ENCODE data around the gene C2orf74.
"Not testable (repeated sequence)": the region's sequence is repeated elsewhere in the genome, so short reads cannot be mapped to it uniquely, and the experiment has no call there.

Gene C2orf74

DNA sequence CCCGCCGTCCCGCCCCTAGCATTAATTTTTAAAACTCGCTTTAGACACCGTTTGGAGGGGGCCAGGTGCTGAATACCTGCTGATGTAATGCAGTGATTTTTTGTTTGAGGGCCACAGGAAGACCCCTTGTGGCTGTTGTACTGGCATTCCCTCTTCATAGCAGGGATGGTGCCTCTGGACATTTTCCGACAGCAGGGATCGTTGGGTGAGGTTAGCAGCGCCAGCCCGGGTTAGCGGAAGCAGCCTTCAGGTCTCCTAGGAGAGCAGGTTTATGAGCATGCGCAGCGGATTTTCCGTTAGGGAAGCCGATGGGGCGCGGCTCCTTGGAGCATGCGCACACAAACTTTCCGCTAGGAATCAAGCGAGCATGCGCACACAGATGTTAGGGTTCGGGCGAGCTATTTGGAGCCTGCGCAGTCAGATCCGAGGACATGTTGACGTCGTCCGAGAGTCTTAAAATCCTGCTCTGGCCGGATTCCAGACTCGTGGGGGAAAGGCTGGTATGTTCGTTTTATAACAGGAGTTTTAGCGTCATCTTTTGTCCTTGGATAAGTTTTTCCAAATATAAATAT lies 17.2 kb upstream of the C2orf74 start:
- H3K9me3 ChIP-seq (ENCODE audit: control insufficient read depth in 2 of 2, low read length in 2 of 2), result no peaks in the 10 kb centered on the region
- peak overlapping the region; percentile 54 to 61 for H3K27ac ChIP-seq (ENCODE audit: low read depth in 2 of 2, low read length in 2 of 2)
- H3K36me3 ChIP-seq (ENCODE audit: control insufficient read depth in 2 of 2, insufficient read depth in 2 of 2, low read length in 2 of 2), result no peaks in the 10 kb centered on the region
- no peaks in the 10 kb centered on the region for H3K27me3 ChIP-seq (ENCODE audit: control insufficient read depth in 2 of 2, insufficient read depth in 2 of 2, low read length in 2 of 2)
- H3K9ac ChIP-seq (ENCODE audit: low read depth in 1 of 2, low read length in 2 of 2), result peak overlapping the region; percentile 64 to 66
- no peaks in the 10 kb centered on the region for H3K4me1 ChIP-seq (ENCODE audit: control insufficient read depth in 2 of 2, insufficient read depth in 2 of 2, low read length in 2 of 2)
- H3K4me3 ChIP-seq (ENCODE audit: low read length in 2 of 2), result peak overlapping the region; percentile 68 to 82

DNA sequence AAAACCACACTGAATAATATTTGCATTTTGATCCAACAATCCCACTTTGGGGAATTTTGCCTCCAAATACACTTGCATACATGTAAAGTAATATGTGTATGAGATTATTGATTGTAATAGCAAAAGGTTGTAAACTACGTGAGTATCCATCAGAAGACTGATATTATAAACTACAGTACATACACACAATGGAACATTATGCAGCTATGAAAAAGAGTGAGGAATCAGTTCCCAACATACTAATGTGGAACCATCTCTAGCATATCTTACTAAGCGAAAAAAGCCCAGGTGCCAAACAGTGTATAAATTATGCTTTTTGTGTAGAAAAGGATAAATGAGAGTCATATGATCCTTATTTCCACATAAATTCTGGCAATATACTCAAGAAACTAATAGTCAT lies 16.0 kb upstream of the C2orf74 start:
- Histone ChIP-seq H3K9me3 (ENCODE audit: control insufficient read depth in 2 of 2, low read length in 2 of 2) (no peaks in the 10 kb centered on the region), H3K4me3 (ENCODE audit: low read length in 2 of 2) (no peak overlapping the region), H3K27ac (ENCODE audit: low read depth in 2 of 2, low read length in 2 of 2) (no peak overlapping the region), H3K4me1 (ENCODE audit: control insufficient read depth in 2 of 2, insufficient read depth in 2 of 2, low read length in 2 of 2) (no peaks in the 10 kb centered on the region), H3K36me3 (ENCODE audit: control insufficient read depth in 2 of 2, insufficient read depth in 2 of 2, low read length in 2 of 2) (no peaks in the 10 kb centered on the region), H3K27me3 (ENCODE audit: control insufficient read depth in 2 of 2, insufficient read depth in 2 of 2, low read length in 2 of 2) (no peaks in the 10 kb centered on the region), H3K9ac (ENCODE audit: low read depth in 1 of 2, low read length in 2 of 2) (no peak overlapping the region)

DNA sequence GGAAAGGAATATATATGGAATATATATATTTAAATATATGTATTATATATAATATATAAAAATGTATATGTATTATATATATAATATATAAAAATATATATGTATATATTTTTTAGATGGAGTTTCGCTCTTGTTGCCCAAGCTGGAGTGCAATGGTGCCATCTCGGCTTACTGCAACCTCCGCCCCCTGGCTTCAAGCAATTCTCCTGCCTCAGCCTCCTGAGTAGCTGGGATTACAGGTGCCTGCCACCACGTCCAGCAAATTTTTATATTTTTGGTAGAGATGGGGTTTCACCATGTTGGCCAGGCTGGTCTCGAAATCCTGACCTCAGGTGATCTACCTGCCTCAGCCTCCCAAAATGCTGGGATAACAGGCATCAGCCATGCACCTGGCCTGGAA lies 13.9 kb upstream of the C2orf74 start:
- not testable (repeated sequence) for H3K4me3 ChIP-seq (ENCODE audit: low read length in 2 of 2); H3K27ac ChIP-seq (ENCODE audit: low read depth in 2 of 2, low read length in 2 of 2); H3K9me3 ChIP-seq (ENCODE audit: control insufficient read depth in 2 of 2, low read length in 2 of 2); H3K36me3 ChIP-seq (ENCODE audit: control insufficient read depth in 2 of 2, insufficient read depth in 2 of 2, low read length in 2 of 2); H3K4me1 ChIP-seq (ENCODE audit: control insufficient read depth in 2 of 2, insufficient read depth in 2 of 2, low read length in 2 of 2); H3K9ac ChIP-seq (ENCODE audit: low read depth in 1 of 2, low read length in 2 of 2); H3K27me3 ChIP-seq (ENCODE audit: control insufficient read depth in 2 of 2, insufficient read depth in 2 of 2, low read length in 2 of 2)

DNA sequence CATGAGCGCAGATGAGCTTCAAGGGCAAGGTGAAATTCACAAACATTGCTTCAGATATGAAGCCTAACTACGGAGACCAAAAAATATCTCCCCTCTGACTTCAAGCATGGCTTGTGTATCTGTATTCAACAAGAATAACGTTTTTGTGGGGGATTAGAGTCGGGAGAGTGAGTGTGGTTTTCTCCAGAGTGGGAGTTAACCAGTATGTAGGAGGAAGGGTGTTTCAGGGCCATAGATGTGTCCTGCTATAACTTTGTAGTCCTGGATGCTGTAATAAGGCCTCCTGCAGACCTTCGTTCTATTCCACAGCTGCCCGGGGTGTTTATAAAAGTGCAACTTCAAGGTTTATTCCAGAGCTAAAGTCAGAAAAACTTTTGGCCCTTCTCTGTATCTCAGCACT lies 12.9 kb upstream of the C2orf74 start:
- no peak overlapping the region for H3K4me3 ChIP-seq (ENCODE audit: low read length in 2 of 2)
- H3K27ac ChIP-seq (ENCODE audit: low read depth in 2 of 2, low read length in 2 of 2), result no peak overlapping the region

DNA sequence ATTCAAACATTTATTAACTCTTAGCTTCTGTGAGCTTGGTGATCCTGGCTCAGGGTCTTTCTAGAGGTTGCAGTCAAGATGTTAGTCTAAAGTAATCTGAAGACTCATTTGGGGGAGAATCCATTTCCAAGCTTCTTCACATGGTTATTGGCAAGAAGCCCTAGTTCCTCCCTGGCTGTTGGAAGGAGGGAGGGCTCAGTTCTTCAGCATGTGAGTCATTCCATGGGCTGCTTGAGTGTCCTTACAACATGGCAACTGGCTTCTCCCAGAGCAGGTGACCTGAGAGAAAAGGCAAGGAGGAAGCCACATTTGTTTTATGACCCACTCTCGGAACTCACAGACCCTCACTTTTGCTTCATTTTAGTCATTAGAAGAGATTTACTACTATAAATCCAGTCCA lies 10.6 kb upstream of the C2orf74 start:
- H3K9me3 ChIP-seq (ENCODE audit: control insufficient read depth in 2 of 2, low read length in 2 of 2), result no peaks in the 10 kb centered on the region
- no peak overlapping the region for H3K27ac ChIP-seq (ENCODE audit: low read depth in 2 of 2, low read length in 2 of 2)

More for the DNA sequence above, 12.9 kb upstream of the C2orf74 start:
- Histone ChIP-seq H3K4me1 (ENCODE audit: control insufficient read depth in 2 of 2, insufficient read depth in 2 of 2, low read length in 2 of 2) (no peaks in the 10 kb centered on the region), H3K9ac (ENCODE audit: low read depth in 1 of 2, low read length in 2 of 2) (no peak overlapping the region), H3K9me3 (ENCODE audit: control insufficient read depth in 2 of 2, low read length in 2 of 2) (no peaks in the 10 kb centered on the region), H3K36me3 (ENCODE audit: control insufficient read depth in 2 of 2, insufficient read depth in 2 of 2, low read length in 2 of 2) (no peaks in the 10 kb centered on the region), H3K27me3 (ENCODE audit: control insufficient read depth in 2 of 2, insufficient read depth in 2 of 2, low read length in 2 of 2) (no peaks in the 10 kb centered on the region)

DNA sequence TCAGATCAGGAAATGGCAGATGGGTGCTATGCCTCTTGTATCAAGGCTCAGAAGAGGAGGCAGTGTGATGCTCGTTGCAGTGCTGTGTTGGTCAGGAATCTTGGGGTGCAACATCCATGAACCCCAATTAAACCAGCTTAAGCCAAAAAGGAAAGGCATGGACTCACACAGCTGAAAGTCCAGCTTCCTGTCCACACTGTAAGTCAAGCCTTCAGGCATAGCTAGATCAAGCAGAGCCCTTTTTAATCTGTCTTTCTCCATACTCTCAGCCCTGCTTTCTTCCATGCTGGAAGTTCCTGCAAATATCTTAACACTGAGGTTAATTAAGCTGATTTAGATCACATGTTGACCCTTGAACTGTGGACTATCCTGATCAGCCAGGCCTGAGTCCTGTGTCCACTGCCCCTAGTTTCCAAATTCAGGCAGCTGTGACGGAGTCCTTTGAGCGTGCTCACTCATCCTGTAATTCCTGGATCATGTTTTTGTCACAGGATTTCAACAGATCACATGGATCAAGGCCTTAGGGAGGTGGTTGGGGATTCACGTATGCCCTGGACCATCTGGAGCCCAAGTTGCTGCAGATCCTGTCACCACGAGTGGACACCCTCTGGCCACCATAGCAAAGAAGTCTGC lies 4.5 kb upstream of the C2orf74 start:
- no peaks in the 10 kb centered on the region for H3K9me3 ChIP-seq (ENCODE audit: control insufficient read depth in 2 of 2, low read length in 2 of 2)
- H3K4me1 ChIP-seq (ENCODE audit: control insufficient read depth in 2 of 2, insufficient read depth in 2 of 2, low read length in 2 of 2), result no peaks in the 10 kb centered on the region
- H3K36me3 ChIP-seq (ENCODE audit: control insufficient read depth in 2 of 2, insufficient read depth in 2 of 2, low read length in 2 of 2), result peaks cover 0 to 6% of the 10 kb centered on the region in 2 donors
- no peak overlapping the region for H3K4me3 ChIP-seq (ENCODE audit: low read length in 2 of 2)
- no peak overlapping the region for H3K27ac ChIP-seq (ENCODE audit: low read depth in 2 of 2, low read length in 2 of 2)
- no peak overlapping the region for H3K9ac ChIP-seq (ENCODE audit: low read depth in 1 of 2, low read length in 2 of 2)
- no peaks in the 10 kb centered on the region for H3K27me3 ChIP-seq (ENCODE audit: control insufficient read depth in 2 of 2, insufficient read depth in 2 of 2, low read length in 2 of 2)

More for the DNA sequence above, 10.6 kb upstream of the C2orf74 start:
- Histone ChIP-seq H3K4me1 (ENCODE audit: control insufficient read depth in 2 of 2, insufficient read depth in 2 of 2, low read length in 2 of 2) (no peaks in the 10 kb centered on the region), H3K9ac (ENCODE audit: low read depth in 1 of 2, low read length in 2 of 2) (no peak overlapping the region), H3K36me3 (ENCODE audit: control insufficient read depth in 2 of 2, insufficient read depth in 2 of 2, low read length in 2 of 2) (no peaks in the 10 kb centered on the region), H3K4me3 (ENCODE audit: low read length in 2 of 2) (no peak overlapping the region), H3K27me3 (ENCODE audit: control insufficient read depth in 2 of 2, insufficient read depth in 2 of 2, low read length in 2 of 2) (no peaks in the 10 kb centered on the region)

DNA sequence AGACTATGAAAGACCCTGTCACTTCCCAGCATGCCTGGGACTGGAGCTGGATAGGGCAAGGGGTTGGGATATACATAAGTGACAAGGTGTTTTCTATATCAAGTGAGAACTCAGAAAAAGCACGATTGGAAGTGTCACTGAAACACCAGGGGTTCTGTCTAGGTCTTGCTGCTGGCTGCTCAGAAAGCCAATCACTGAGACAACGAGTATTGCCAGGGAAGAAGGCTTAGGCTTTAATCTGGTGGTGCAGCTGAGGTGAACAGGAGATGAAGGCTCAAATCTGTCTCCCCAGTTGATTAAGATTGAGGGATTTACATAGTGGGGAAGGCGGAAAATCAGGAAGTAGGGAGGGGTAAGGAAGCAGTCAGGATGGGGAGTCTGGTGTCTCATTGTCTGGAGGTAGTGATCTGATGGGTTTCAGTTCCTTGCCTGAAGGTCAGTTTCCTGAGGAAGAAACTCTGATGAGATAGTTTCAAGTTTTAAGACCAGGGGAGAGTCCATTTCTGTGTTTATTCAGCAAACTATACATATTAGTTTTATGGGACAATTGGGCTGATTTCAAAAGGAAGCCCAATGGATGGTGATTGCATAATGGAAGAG lies 3.5 kb upstream of the C2orf74 start:
- Histone ChIP-seq H3K9ac (ENCODE audit: low read depth in 1 of 2, low read length in 2 of 2) (no peak overlapping the region), H3K4me1 (ENCODE audit: control insufficient read depth in 2 of 2, insufficient read depth in 2 of 2, low read length in 2 of 2) (no peaks in the 10 kb centered on the region), H3K9me3 (ENCODE audit: control insufficient read depth in 2 of 2, low read length in 2 of 2) (no peaks in the 10 kb centered on the region), H3K27me3 (ENCODE audit: control insufficient read depth in 2 of 2, insufficient read depth in 2 of 2, low read length in 2 of 2) (no peaks in the 10 kb centered on the region), H3K27ac (ENCODE audit: low read depth in 2 of 2, low read length in 2 of 2) (no peak overlapping the region), H3K36me3 (ENCODE audit: control insufficient read depth in 2 of 2, insufficient read depth in 2 of 2, low read length in 2 of 2) (peaks cover 0 to 6% of the 10 kb centered on the region in 2 donors), H3K4me3 (ENCODE audit: low read length in 2 of 2) (no peak overlapping the region)

DNA sequence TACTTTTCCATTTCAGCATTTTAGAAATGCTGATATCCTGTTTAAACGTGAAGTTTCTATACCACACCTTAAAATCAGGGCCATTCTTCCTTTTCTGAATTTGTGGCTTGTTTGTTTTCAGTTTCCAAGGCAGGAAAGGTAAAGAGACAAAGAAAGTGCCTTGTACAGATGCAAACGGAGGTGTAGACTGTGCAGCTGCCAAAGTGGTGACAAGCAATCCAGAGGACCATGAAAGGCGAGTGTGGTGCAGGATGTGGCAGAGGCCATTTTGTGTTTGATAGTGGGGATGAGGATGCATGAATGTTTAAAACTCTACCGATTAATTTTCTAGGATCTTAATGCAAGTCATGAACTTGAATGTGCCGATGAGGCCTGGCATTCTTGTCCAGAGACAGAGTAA lies 733 bp downstream of the C2orf74 start:
- H3K36me3 ChIP-seq (ENCODE audit: control insufficient read depth in 2 of 2, insufficient read depth in 2 of 2, low read length in 2 of 2), result peaks cover 0 to 17% of the 10 kb centered on the region in 2 donors

DNA sequence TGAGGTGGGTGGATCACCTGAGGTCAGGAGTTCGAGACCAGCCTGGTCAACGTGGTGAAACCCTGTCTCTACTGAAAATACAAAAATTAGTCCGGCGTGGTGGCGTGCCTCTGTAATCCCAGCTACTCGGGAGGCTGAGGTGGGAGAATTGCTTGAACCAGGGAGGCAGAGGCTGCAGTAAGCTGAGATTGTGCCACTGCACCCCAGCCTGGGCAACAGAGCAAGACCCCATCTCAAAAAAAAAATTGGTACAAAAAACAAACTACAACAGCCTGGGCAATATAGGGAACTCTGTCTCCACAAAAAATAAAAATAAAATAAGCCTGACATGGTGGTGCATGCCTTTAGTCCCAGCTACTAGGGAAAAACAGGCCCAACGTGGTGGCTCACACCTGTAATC lies 3.1 kb downstream of the C2orf74 start:
- H3K36me3 ChIP-seq (ENCODE audit: control insufficient read depth in 2 of 2, insufficient read depth in 2 of 2, low read length in 2 of 2), result peaks cover 0 to 11% of the 10 kb centered on the region in 2 donors
- not testable (repeated sequence) for H3K4me1 ChIP-seq (ENCODE audit: control insufficient read depth in 2 of 2, insufficient read depth in 2 of 2, low read length in 2 of 2); H3K4me3 ChIP-seq (ENCODE audit: low read length in 2 of 2); H3K27ac ChIP-seq (ENCODE audit: low read depth in 2 of 2, low read length in 2 of 2); H3K9ac ChIP-seq (ENCODE audit: low read depth in 1 of 2, low read length in 2 of 2); H3K9me3 ChIP-seq (ENCODE audit: control insufficient read depth in 2 of 2, low read length in 2 of 2); H3K27me3 ChIP-seq (ENCODE audit: control insufficient read depth in 2 of 2, insufficient read depth in 2 of 2, low read length in 2 of 2)

More for the DNA sequence above, 733 bp downstream of the C2orf74 start:
- no peaks in the 10 kb centered on the region for H3K4me1 ChIP-seq (ENCODE audit: control insufficient read depth in 2 of 2, insufficient read depth in 2 of 2, low read length in 2 of 2)
- no peaks in the 10 kb centered on the region for H3K9me3 ChIP-seq (ENCODE audit: control insufficient read depth in 2 of 2, low read length in 2 of 2)
- no peaks in the 10 kb centered on the region for H3K27me3 ChIP-seq (ENCODE audit: control insufficient read depth in 2 of 2, insufficient read depth in 2 of 2, low read length in 2 of 2)
- no peak overlapping the region for H3K27ac ChIP-seq (ENCODE audit: low read depth in 2 of 2, low read length in 2 of 2)
- H3K4me3 ChIP-seq (ENCODE audit: low read length in 2 of 2), result no peak overlapping the region
- no peak overlapping the region for H3K9ac ChIP-seq (ENCODE audit: low read depth in 1 of 2, low read length in 2 of 2)

DNA sequence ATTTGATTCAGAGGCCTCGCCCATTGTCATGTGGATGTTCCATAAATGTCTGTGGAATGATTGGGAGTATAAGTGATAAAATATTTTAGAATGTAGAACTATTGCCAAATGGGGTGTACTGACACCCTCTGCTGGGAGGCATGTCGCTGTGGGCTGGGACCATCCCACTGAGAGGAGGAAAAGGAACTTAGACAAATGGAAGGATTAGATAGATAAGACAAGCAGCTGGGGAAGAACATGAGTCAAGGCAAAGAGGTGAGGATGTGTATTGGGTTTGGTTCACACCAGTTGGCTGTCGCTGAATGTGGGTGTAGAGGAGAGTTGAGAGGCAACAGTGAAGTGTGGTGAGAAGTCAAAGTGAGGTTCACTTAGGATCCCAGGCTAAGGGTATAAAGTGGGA lies 4.0 kb downstream of the C2orf74 start:
- no peaks in the 10 kb centered on the region for H3K4me1 ChIP-seq (ENCODE audit: control insufficient read depth in 2 of 2, insufficient read depth in 2 of 2, low read length in 2 of 2)
- no peaks in the 10 kb centered on the region for H3K27me3 ChIP-seq (ENCODE audit: control insufficient read depth in 2 of 2, insufficient read depth in 2 of 2, low read length in 2 of 2)
- H3K4me3 ChIP-seq (ENCODE audit: low read length in 2 of 2), result no peak overlapping the region
- H3K9me3 ChIP-seq (ENCODE audit: control insufficient read depth in 2 of 2, low read length in 2 of 2), result no peaks in the 10 kb centered on the region
- H3K27ac ChIP-seq (ENCODE audit: low read depth in 2 of 2, low read length in 2 of 2), result no peak overlapping the region
- H3K9ac ChIP-seq (ENCODE audit: low read depth in 1 of 2, low read length in 2 of 2), result no peak overlapping the region
- H3K36me3 ChIP-seq (ENCODE audit: control insufficient read depth in 2 of 2, insufficient read depth in 2 of 2, low read length in 2 of 2), result peaks cover 0 to 11% of the 10 kb centered on the region in 2 donors
